ENCODE data around the gene PCDHGC3.
A peak's percentile ranks its signal among the peaks of the same experiment; 100 is the strongest.

The PCDHGC3 gene

GRCh38 chr5:141508440-141508797, 32.7 kb downstream of the PCDHGC3 start:
- no peak for DNase-seq (ENCODE audit: low spot score)

GRCh38 chr5:141508798-141509611, 33.2 kb downstream of the PCDHGC3 start:
- DNase-seq (ENCODE audit: low spot score): no peak

- no peak for DNase-seq (ENCODE audit: low spot score)
Measured at GRCh38 chr5:141510160-141510559, 34.4 kb downstream of the PCDHGC3 start.

GRCh38 chr5:141510850-141511601, 35.3 kb downstream of the PCDHGC3 start:
- DNase-seq (ENCODE audit: low spot score): no peak

GRCh38 chr5:141511771-141512325, 36.1 kb downstream of the PCDHGC3 start:
- DNase-seq (ENCODE audit: low spot score): no peak

- DNase-seq (ENCODE audit: low spot score): peak; percentile 85
Measured at GRCh38 chr5:141512390-141512910, 36.7 kb downstream of the PCDHGC3 start.

- no peak for DNase-seq (ENCODE audit: low spot score)
Measured at GRCh38 chr5:141512911-141513626, 37.3 kb downstream of the PCDHGC3 start.

GRCh38 chr5:141513627-141514329, 38.0 kb downstream of the PCDHGC3 start:
- no peak for DNase-seq (ENCODE audit: low spot score)

- DNase-seq (ENCODE audit: low spot score): no peak
Measured at GRCh38 chr5:141514330-141515133, 38.8 kb downstream of the PCDHGC3 start.

- DNase-seq (ENCODE audit: low spot score): no peak
Measured at GRCh38 chr5:141515141-141515540, 39.4 kb downstream of the PCDHGC3 start.

GRCh38 chr5:141515946-141516671, 40.3 kb downstream of the PCDHGC3 start:
- no peak for DNase-seq (ENCODE audit: low spot score)

GRCh38 chr5:141516672-141517025, 40.9 kb downstream of the PCDHGC3 start:
- DNase-seq (ENCODE audit: low spot score): no peak

- DNase-seq (ENCODE audit: low spot score): no peak
Measured at GRCh38 chr5:141517312-141517711, 41.5 kb downstream of the PCDHGC3 start.

- DNase-seq (ENCODE audit: low spot score): no peak
Measured at GRCh38 chr5:141517880-141518617, 42.3 kb downstream of the PCDHGC3 start.

GRCh38 chr5:141518618-141519015, 42.9 kb downstream of the PCDHGC3 start:
- DNase-seq (ENCODE audit: low spot score): no peak

GRCh38 chr5:141519605-141520565, 44.1 kb downstream of the PCDHGC3 start:
- DNase-seq (ENCODE audit: low spot score): no peak

GRCh38 chr5:141521244-141521781, 45.5 kb downstream of the PCDHGC3 start:
- peak; percentile 40 for DNase-seq (ENCODE audit: low spot score)

- no peak for DNase-seq (ENCODE audit: low spot score)
Measured at GRCh38 chr5:141522301-141522700, 46.5 kb downstream of the PCDHGC3 start.

Data from HuH-7 (cell line).